OCI-LY1 (cell line): ENCODE results near the gene C3orf33.

Experiments used
- CTCF ChIP-seq: fragments of 200-600 bp; sonication (generic), shearing (Covaris generic); IDR thresholded peaks from 2 replicates; pipeline ENCODE4 v1.5.1; 2017; ENCODE audit warnings: mild to moderate bottlenecking, antibody characterized with exemption, low read length, moderate library complexity, mixed read lengths
- EZH2 ChIP-seq: fragments of 200-600 bp; sonication (generic), shearing (Covaris generic); IDR thresholded peaks from 2 replicates; pipeline ENCODE4 v1.8.0; 2017; ENCODE audit warnings: borderline replicate concordance, mixed run types, mild to moderate bottlenecking, antibody characterized with exemption, low read length, moderate library complexity, mixed read lengths

GRCh38 chr3:155805802-155806618 lies at the start of gene C3orf33:
- TF ChIP-seq CTCF (peak; percentile 99), EZH2 (no peak)
